Esophagus squamous epithelium (tissue), 5 donors: ENCODE data around the gene TAS2R4. TPM values are rescaled to one million over a fixed set of nuclear protein-coding genes. Genes with fewer than 3 reads are reported as not detected.

Source experiments
- DNase-seq: peaks from one replicate; lab custom pipeline; 2025; lab: John Stamatoyannopoulos, UW
- H3K27ac ChIP-seq, 4 donors: fragments of 200-600 bp; sonication (generic); one replicate each; pipeline ENCODE4 v1.5.1; 2016 to 2019; ENCODE audit warnings: mild to moderate bottlenecking in 1 of 4
- H3K27me3 ChIP-seq, 4 donors: fragments of 200-600 bp; sonication (generic); 1 replicate in 3 of 4; 2 replicates in 1 of 4; pipeline versions ENCODE4 v1.5.1 to v1.6.0; 2017 to 2021; ENCODE audit warnings: antibody characterized with exemption in 1 of 4
- H3K36me3 ChIP-seq, 3 donors: fragments of 200-600 bp; sonication (generic); one replicate each; pipeline ENCODE4 v1.5.1; 2016 to 2019
- H3K4me1 ChIP-seq, 3 donors: fragments of 200-600 bp; sonication (generic); one replicate each; pipeline ENCODE4 v1.5.1; 2017 to 2019
- H3K4me3 ChIP-seq, 4 donors: fragments of 200-600 bp; sonication (generic); 1 replicate in 3 of 4; 2 replicates in 1 of 4; pipeline ENCODE4 v1.5.1; 2016 to 2019; ENCODE audit warnings: mild to moderate bottlenecking in 2 of 4, moderate library complexity in 1 of 4
- H3K9me3 ChIP-seq, 3 donors: fragments of 200-600 bp; sonication (generic); one replicate each; pipeline ENCODE4 v1.5.1; 2016 to 2019
- POLR2A ChIP-seq, 4 donors: fragments of 450-650 bp; IDR thresholded peaks; one replicate each; pipeline ENCODE4 v1.6.1; 2017; ENCODE audit warnings: antibody characterized with exemption in 4 of 4, mild to moderate bottlenecking in 4 of 4, moderate library complexity in 3 of 4
- WGBS, 2 donors: methylation state at CpG; one replicate each; pipeline ENCODE4 v1.1.5; 2018; 5-methylcytosine and 5-hydroxymethylcytosine counted together
- intact Hi-C: fragments of 100-400 bp; cut with DNase I; formaldehyde crosslinking; loops from one replicate; pipeline ENCODE4 v1.15.0; 2022
- total RNA-seq, 4 donors: library from RNA; depleted of rRNA; stranded (reverse); fragments of >200 nt; gene quantifications; one replicate each; pipeline ENCODE4 v1.1.0, GENCODE V29; 2016
- TF ChIP-seq, protein P1 (sequence below), 6 experiments: fragments of 450-650 bp in 4 of 6; fragments of 200-600 bp in 2 of 6; sonication (generic) in 2 of 6; IDR thresholded peaks; one replicate each; pipeline ENCODE4 v1.5.1; 2016 to 2019; ENCODE audit warnings: antibody characterized with exemption in 6 of 6, mild to moderate bottlenecking in 4 of 6, moderate library complexity in 4 of 6
- donor health status: DM: yes; HTN: yes; CAD: no.

The TAS2R4 gene, protein sequence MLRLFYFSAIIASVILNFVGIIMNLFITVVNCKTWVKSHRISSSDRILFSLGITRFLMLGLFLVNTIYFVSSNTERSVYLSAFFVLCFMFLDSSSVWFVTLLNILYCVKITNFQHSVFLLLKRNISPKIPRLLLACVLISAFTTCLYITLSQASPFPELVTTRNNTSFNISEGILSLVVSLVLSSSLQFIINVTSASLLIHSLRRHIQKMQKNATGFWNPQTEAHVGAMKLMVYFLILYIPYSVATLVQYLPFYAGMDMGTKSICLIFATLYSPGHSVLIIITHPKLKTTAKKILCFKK
- 1 to 10 TPM in 2 of 4 donors, under 1 TPM in 2; 0.18 to 3.1 (median 1.3) TPM for total RNA-seq

DNA sequence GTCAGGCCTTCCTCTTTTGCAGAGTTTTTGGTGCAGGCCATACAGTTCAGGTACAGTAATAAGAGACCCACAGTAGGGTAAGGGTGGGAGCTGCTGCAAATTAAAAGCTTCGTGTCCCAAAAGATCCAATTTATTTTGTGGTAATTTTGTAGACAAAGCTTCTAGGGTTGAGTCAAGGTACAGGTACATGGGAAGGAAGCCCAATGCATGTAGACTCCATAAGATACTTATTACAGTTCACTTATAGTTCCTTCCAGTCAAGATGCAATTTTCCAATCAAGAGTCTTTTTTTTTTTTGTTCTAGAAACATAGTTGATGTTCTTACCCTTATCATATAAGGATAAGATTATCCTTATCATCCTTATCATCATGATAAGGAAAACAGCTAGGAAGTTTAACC lies at the start of gene TAS2R4:
Gene TAS2R4 (plus strand): TSS at position 301 of the 400 bp plus-strand sequence. CDS start 1,815 bp downstream, outside the sequence.
- Histone ChIP-seq H3K27me3 (no peaks in the 10 kb centered on the region), H3K4me3 (no peak within 1 kb of the TSS), H3K36me3 (peaks cover 0 to 62% (median 0%) of the 10 kb centered on the region in 3 donors), H3K27ac (no peak within 1 kb of the TSS), H3K9me3 (peaks cover 0 to 15% (median 0%) of the 10 kb centered on the region in 3 donors), H3K4me1 (no peaks in the 10 kb centered on the region)
- WGBS, 2 donors, result 93 to 100% methylated on average over 1 of the region's 1 CpG
- no peak for DNase-seq
- intact Hi-C loops, result no loop called here
- TF ChIP-seq, protein P1, sequence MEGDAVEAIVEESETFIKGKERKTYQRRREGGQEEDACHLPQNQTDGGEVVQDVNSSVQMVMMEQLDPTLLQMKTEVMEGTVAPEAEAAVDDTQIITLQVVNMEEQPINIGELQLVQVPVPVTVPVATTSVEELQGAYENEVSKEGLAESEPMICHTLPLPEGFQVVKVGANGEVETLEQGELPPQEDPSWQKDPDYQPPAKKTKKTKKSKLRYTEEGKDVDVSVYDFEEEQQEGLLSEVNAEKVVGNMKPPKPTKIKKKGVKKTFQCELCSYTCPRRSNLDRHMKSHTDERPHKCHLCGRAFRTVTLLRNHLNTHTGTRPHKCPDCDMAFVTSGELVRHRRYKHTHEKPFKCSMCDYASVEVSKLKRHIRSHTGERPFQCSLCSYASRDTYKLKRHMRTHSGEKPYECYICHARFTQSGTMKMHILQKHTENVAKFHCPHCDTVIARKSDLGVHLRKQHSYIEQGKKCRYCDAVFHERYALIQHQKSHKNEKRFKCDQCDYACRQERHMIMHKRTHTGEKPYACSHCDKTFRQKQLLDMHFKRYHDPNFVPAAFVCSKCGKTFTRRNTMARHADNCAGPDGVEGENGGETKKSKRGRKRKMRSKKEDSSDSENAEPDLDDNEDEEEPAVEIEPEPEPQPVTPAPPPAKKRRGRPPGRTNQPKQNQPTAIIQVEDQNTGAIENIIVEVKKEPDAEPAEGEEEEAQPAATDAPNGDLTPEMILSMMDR (IDR thresholded peaks at IDR 0.05), result no peak
- no peak for TF ChIP-seq POLR2A (IDR thresholded peaks at IDR 0.05)

DNA sequence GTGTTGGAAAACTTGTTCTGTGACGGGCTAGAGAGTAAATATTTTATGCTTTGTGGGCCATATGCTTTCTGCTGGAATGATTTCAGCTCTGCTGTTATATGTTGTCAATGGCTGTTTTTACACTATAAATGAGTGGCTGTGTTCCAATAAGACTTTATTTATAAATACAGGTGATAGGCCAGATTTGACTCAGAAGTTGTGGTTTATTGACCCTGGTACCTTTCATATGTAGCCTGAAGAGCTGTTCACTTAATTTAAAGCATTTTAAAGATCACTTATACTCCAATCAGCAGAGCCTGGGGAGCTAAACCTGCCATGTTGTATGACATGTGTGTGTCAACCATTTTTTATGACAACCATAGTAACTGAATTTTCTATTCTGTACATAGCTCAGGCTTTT lies 47.5 kb upstream of the TAS2R4 start:
- no peak overlapping the region for H3K27ac ChIP-seq
- H3K4me3 ChIP-seq, result no peak overlapping the region
- no peaks in the 10 kb centered on the region for H3K9me3 ChIP-seq
- intact Hi-C loops, result no loop called here
- WGBS, 2 donors, result 95 to 100% methylated on average over 1 of the region's 1 CpG
- H3K27me3 ChIP-seq, result no peaks in the 10 kb centered on the region
- H3K36me3 ChIP-seq, result no peaks in the 10 kb centered on the region
- TF ChIP-seq POLR2A (IDR thresholded peaks at IDR 0.05), result no peak
- TF ChIP-seq, protein P1 (IDR thresholded peaks at IDR 0.05), result no peak
- DNase-seq, result no peak
- no peaks in the 10 kb centered on the region for H3K4me1 ChIP-seq

GRCh38 chr7:141731476-141732149 lies 44.9 kb upstream of the TAS2R4 start:
- Histone ChIP-seq H3K27me3 (no peaks in the 10 kb centered on the region), H3K9me3 (no peaks in the 10 kb centered on the region)

DNA sequence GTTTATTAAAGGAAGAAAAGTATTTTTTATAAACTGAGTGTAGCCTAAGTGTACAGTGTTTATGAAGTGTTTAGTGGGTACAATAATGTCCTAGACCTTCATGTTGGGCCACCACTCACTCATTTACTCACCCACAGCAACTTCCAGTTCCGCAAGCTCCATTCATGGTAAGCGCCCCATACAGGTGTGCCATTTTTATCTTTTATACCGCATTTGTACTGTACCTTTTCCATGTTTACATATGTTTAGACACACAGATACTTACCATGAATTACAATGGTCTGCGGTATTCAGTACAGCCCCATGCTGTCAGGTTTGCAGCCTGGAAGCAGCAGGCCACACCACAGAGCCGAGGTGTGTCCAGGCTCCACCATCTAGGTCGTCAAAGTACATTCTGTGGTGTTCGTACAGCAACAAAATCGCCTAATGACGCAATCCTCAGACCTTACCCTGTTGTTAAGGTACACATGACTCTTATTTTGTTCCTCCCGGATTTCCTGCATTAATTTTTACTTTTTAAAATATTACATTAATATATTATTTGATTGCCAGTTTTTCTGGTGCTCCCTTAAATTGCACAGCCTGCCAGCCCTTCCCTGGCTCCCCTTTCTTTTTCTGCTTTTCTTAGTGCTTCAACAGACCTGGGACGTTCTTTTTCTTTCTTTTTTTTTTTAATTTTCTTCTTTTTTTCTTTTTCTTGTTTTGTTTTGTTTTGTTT lies 39.2 kb upstream of the TAS2R4 start:
- Histone ChIP-seq H3K27ac (peak overlapping the region; percentile 85 to 91 (median 88)), H3K36me3 (peaks cover 4 to 28% (median 6%) of the 10 kb centered on the region in 3 donors), H3K4me3 (peak overlapping the region; percentile 58 to 87 (median 76)), H3K27me3 (no peaks in the 10 kb centered on the region), H3K4me1 (peaks cover 6 to 37% (median 13%) of the 10 kb centered on the region in 3 donors), H3K9me3 (no peaks in the 10 kb centered on the region)
- no peak for TF ChIP-seq POLR2A (IDR thresholded peaks at IDR 0.05)
- TF ChIP-seq, protein P1 (IDR thresholded peaks at IDR 0.05), result no peak
- DNase-seq, result no peak
- intact Hi-C loops, result loop anchor here (10.0 kb wide), 1 partner anchor 72 kb away; no protein-coding TSS in a partner anchor
- 52 to 55% methylated on average over 11 of the region's 11 CpGs for WGBS, 2 donors

More at GRCh38 chr7:141731476-141732149, 44.9 kb upstream of the TAS2R4 start:
- no peak for DNase-seq
- WGBS, 2 donors, result 83 to 90% methylated on average over 19 to 23 of the region's 24 CpGs
- H3K4me3 ChIP-seq, result no peak overlapping the region
- H3K36me3 ChIP-seq, result no peaks in the 10 kb centered on the region
- H3K27ac ChIP-seq, result no peak overlapping the region
- intact Hi-C loops, result loop anchor here (10.0 kb wide), 1 partner anchor 67 kb away; no protein-coding TSS in a partner anchor
- H3K4me1 ChIP-seq, result no peaks in the 10 kb centered on the region
- TF ChIP-seq POLR2A (IDR thresholded peaks at IDR 0.05), result no peak
- TF ChIP-seq, protein P1 (IDR thresholded peaks at IDR 0.05), result no peak
